ENCODE measurements around the gene DNAJA3. TPM values are rescaled to one million over a fixed set of nuclear protein-coding genes. Genes with fewer than 3 reads are reported as not detected.

DNAJA3 gene
- total RNA-seq, 6 experiments from 2014 or later: 36.4 to 110 (median 49.0) TPM

GRCh38 chr16:4378161-4378666 lies 47.5 kb upstream of the DNAJA3 start:
- Histone ChIP-seq H3K27me3 (no peaks in the 10 kb centered on the region), H3K27ac (peak overlapping the region in 1 of 3 donors; percentile 29), H3K4me1 (peaks cover 0 to 78% (median 23%) of the 10 kb centered on the region in 4 donors), H3K4me3 (no peak overlapping the region), H3K36me3 (peaks cover 0 to 23% (median 9%) of the 10 kb centered on the region in 4 donors), H3K9me3 (no peaks in the 10 kb centered on the region)
- ATAC-seq (no peak), DNase-seq (no peak)
- TF ChIP-seq, protein P1, sequence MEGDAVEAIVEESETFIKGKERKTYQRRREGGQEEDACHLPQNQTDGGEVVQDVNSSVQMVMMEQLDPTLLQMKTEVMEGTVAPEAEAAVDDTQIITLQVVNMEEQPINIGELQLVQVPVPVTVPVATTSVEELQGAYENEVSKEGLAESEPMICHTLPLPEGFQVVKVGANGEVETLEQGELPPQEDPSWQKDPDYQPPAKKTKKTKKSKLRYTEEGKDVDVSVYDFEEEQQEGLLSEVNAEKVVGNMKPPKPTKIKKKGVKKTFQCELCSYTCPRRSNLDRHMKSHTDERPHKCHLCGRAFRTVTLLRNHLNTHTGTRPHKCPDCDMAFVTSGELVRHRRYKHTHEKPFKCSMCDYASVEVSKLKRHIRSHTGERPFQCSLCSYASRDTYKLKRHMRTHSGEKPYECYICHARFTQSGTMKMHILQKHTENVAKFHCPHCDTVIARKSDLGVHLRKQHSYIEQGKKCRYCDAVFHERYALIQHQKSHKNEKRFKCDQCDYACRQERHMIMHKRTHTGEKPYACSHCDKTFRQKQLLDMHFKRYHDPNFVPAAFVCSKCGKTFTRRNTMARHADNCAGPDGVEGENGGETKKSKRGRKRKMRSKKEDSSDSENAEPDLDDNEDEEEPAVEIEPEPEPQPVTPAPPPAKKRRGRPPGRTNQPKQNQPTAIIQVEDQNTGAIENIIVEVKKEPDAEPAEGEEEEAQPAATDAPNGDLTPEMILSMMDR (IDR thresholded peaks at IDR 0.05): no peak
- TF ChIP-seq POLR2A (IDR thresholded peaks at IDR 0.05): no peak
- WGBS (ENCODE audit: insufficient coverage, low coverage, low lambda C conversion rate, missing lambda C conversion rate): 83% methylated on average over 8 of the region's 15 CpGs
- intact Hi-C loops (cut with DNase I): no loop called here

- H3K9me3 ChIP-seq: no peaks in the 10 kb centered on the region
- no peak for TF ChIP-seq POLR2A (IDR thresholded peaks at IDR 0.05)
- TF ChIP-seq, protein P1 (IDR thresholded peaks at IDR 0.05): no peak
- H3K27me3 ChIP-seq: no peaks in the 10 kb centered on the region
- ATAC-seq (no peak), DNase-seq (no peak)
- peaks cover 0 to 69% (median 23%) of the 10 kb centered on the region in 4 donors for H3K4me1 ChIP-seq
- H3K27ac ChIP-seq: no peak overlapping the region
- H3K4me3 ChIP-seq: no peak overlapping the region
- H3K36me3 ChIP-seq: peaks cover 0 to 26% (median 9%) of the 10 kb centered on the region in 4 donors
- WGBS (ENCODE audit: insufficient coverage, low coverage, low lambda C conversion rate, missing lambda C conversion rate): no CpG with 5 or more reads among the region's 21 CpGs
- intact Hi-C loops (cut with DNase I): no loop called here
Measured at GRCh38 chr16:4378999-4379690, 46.5 kb upstream of the DNAJA3 start.

- ATAC-seq: no peak
- H3K27ac ChIP-seq: no peak overlapping the region
Measured at GRCh38 chr16:4380119-4381063, 45.3 kb upstream of the DNAJA3 start.

More at GRCh38 chr16:4380119-4381063, 45.3 kb upstream of the DNAJA3 start:
- H3K27me3 ChIP-seq: no peaks in the 10 kb centered on the region
- WGBS (ENCODE audit: insufficient coverage, low coverage, low lambda C conversion rate, missing lambda C conversion rate): 93% methylated on average over 3 of the region's 26 CpGs
- intact Hi-C loops (cut with DNase I): no loop called here
- TF ChIP-seq, protein P1 (IDR thresholded peaks at IDR 0.05): no peak
- H3K4me1 ChIP-seq: peaks cover 0 to 57% (median 15%) of the 10 kb centered on the region in 4 donors
- no peaks in the 10 kb centered on the region for H3K9me3 ChIP-seq
- H3K4me3 ChIP-seq: no peak overlapping the region
- H3K36me3 ChIP-seq: peaks cover 0 to 26% (median 9%) of the 10 kb centered on the region in 4 donors
- no peak for DNase-seq

Measured in right lobe of liver (tissue), 6 donors.